Body of pancreas (tissue), 4 donors: Measurements from ENCODE around the gene EPS15.

Experiments used
- CTCF ChIP-seq, 7 experiments: fragments of 450-650 bp in 4 of 7; fragments of 200-600 bp in 3 of 7; sonication (generic) in 3 of 7; IDR thresholded peaks; one replicate each; pipeline ENCODE4 v1.5.1; 2016 to 2019; ENCODE audit warnings: antibody characterized with exemption in 7 of 7
- POLR2A ChIP-seq, 3 donors: fragments of 450-650 bp; IDR thresholded peaks; one replicate each; pipeline ENCODE4 v1.6.1; 2016; ENCODE audit warnings: antibody characterized with exemption in 3 of 3, mild to moderate bottlenecking in 2 of 3

- no peak for TF ChIP-seq CTCF (IDR thresholded peaks at IDR 0.05)
- no peak for TF ChIP-seq POLR2A (IDR thresholded peaks at IDR 0.05)
Measured at GRCh38 chr1:51489472-51489871, 29.6 kb downstream of the EPS15 start.
